Thyroid gland (tissue), 4 donors: ENCODE results near the gene BTBD6. TPM values are rescaled to one million over a fixed set of nuclear protein-coding genes. Genes with fewer than 3 reads are reported as not detected.

Source experiments
- DNase-seq, 2 donors: peaks; one replicate each; pipeline ENCODE4 v3.0.0-alpha.2; 2019
- H3K27ac ChIP-seq, 3 donors: fragments of 200-600 bp; sonication (generic); 1 replicate in 2 of 3; 2 replicates in 1 of 3; pipeline ENCODE4 v1.5.1; 2016 to 2019; ENCODE audit warnings: mild to moderate bottlenecking in 1 of 3, moderate library complexity in 1 of 3
- H3K27me3 ChIP-seq: fragments of 200-600 bp; sonication (generic); one replicate; pipeline ENCODE4 v1.5.1; 2019
- H3K36me3 ChIP-seq, 2 donors: fragments of 200-600 bp; sonication (generic); one replicate each; pipeline ENCODE4 v1.5.1; 2016 to 2019
- H3K4me1 ChIP-seq, 2 donors: fragments of 200-600 bp; sonication (generic); one replicate each; pipeline ENCODE4 v1.5.1; 2017 to 2019
- H3K4me3 ChIP-seq, 3 donors: fragments of 200-600 bp; sonication (generic); replicated peaks in 1 of 3; 1 replicate in 2 of 3; 2 replicates in 1 of 3; pipeline ENCODE4 v1.5.1; 2016; ENCODE audit warnings: mild to moderate bottlenecking in 1 of 3
- H3K9me3 ChIP-seq: fragments of 200-600 bp; sonication (generic); one replicate; pipeline ENCODE4 v1.5.1; 2017
- POLR2A ChIP-seq, 2 donors: fragments of 450-650 bp; IDR thresholded peaks; one replicate each; pipeline ENCODE4 v1.6.1; 2017; ENCODE audit warnings: antibody characterized with exemption in 2 of 2, mild to moderate bottlenecking in 2 of 2, moderate library complexity in 1 of 2
- WGBS, 2 donors: methylation state at CpG; one replicate each; pipeline ENCODE4 v1.1.5; 2017; 5-methylcytosine and 5-hydroxymethylcytosine counted together
- intact Hi-C: fragments of 100-400 bp; cut with DNase I; formaldehyde crosslinking; loops from one replicate; pipeline ENCODE4 v1.15.1; 2023
- total RNA-seq, 4 donors: library from RNA; depleted of rRNA; stranded (reverse); fragments of >200 nt; gene quantifications; one replicate each; pipeline ENCODE4 v1.2.3, GENCODE V29; 2016
- TF ChIP-seq, protein P1 (sequence below), 6 experiments: fragments of 200-600 bp in 3 of 6; fragments of 450-650 bp in 3 of 6; sonication (generic) in 3 of 6; IDR thresholded peaks; one replicate each; pipeline ENCODE4 v1.5.1; 2016 to 2019; ENCODE audit warnings: antibody characterized with exemption in 6 of 6, mild to moderate bottlenecking in 2 of 6, inconsistent platforms in 1 of 6, moderate library complexity in 1 of 6

BTBD6 gene
- 10 to 100 TPM; 35.9 to 58.2 (median 44.2) TPM for total RNA-seq

DNA sequence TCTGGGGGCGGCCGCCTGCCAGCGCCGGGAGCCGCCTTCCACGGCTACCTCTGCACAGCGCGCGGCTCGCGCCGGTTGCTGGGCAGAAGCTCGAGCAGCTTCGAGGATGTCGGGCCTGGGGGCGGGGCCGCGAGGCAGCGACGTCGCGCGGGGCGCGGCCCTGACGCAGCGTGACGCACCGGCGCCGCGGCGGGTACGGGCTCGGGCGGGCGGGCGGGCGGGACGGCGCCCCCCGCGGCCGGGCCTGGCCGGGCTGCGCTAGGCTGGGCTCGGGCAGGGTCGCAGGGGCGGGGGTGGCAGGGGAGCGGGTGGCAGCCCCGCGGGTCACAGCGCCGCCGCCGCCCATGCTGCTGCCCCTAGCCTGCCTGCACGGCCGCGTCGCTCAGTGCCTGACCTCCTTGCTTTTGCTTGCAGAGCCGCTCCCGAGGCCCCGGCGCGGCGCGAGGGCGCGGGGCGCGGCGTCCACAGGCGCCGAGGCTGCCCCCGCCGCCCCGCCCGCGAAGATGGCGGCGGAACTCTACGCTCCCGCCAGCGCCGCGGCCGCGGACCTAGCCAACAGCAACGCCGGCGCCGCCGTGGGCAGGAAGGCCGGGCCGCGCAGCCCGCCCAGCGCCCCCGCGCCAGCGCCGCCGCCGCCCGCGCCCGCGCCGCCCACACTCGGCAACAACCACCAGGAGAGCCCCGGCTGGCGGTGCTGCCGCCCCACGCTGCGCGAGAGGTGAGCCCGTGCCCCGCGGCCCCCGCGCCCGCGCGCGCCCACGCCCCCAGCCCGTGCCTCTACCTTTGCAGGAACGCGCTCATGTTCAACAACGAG lies at the start of gene BTBD6:
TSS of gene BTBD6 (plus strand) at position 166 of the 814 bp plus-strand sequence. CDS start at position 345, 179 bp downstream.
- TF ChIP-seq, protein P1, sequence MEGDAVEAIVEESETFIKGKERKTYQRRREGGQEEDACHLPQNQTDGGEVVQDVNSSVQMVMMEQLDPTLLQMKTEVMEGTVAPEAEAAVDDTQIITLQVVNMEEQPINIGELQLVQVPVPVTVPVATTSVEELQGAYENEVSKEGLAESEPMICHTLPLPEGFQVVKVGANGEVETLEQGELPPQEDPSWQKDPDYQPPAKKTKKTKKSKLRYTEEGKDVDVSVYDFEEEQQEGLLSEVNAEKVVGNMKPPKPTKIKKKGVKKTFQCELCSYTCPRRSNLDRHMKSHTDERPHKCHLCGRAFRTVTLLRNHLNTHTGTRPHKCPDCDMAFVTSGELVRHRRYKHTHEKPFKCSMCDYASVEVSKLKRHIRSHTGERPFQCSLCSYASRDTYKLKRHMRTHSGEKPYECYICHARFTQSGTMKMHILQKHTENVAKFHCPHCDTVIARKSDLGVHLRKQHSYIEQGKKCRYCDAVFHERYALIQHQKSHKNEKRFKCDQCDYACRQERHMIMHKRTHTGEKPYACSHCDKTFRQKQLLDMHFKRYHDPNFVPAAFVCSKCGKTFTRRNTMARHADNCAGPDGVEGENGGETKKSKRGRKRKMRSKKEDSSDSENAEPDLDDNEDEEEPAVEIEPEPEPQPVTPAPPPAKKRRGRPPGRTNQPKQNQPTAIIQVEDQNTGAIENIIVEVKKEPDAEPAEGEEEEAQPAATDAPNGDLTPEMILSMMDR (IDR thresholded peaks at IDR 0.05) = peak in 1 of 6 experiments; percentile 13
- TF ChIP-seq POLR2A (IDR thresholded peaks at IDR 0.05) = peak in 1 of 2 donors; percentile 52
- no peaks in the 10 kb centered on the region for H3K27me3 ChIP-seq
- H3K36me3 ChIP-seq = peaks cover 4 to 6% of the 10 kb centered on the region in 2 donors
- H3K4me1 ChIP-seq = peaks cover 11 to 14% of the 10 kb centered on the region in 2 donors
- H3K27ac ChIP-seq = peak within 1 kb of the TSS in 2 of 3 donors; percentile 59 to 75
- WGBS, 2 donors = 0% methylated on average over 1 to 3 of the region's 130 CpGs
- H3K4me3 ChIP-seq = peak within 1 kb of the TSS in 2 of 3 donors; percentile 21 to 34
- H3K9me3 ChIP-seq = no peaks in the 10 kb centered on the region
- DNase-seq = peak; percentile 87 to 88
- intact Hi-C loops = no loop called here

DNA sequence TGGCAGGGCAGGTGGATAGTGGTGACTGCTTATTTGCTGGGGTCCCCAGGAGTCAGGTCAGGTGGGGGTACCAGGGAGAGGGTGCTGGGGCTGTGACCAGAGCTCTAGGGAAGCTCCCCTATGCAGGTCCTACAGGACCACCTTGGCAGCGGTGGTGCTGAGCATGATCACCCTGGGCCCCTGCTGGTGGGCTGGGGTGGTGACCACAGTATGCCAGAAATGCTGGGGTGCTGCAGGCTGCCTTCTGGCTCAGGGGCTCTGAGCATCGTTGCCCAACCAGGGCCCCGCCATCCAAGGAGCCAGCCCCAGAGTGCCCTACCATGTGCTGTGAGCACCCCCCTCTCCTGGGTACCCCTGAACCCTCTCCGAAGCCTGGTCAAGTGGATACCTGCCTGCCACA lies 49.7 kb upstream of the BTBD6 start:
- Histone ChIP-seq H3K36me3 (no peaks in the 10 kb centered on the region), H3K4me1 (peaks cover 13 to 59% of the 10 kb centered on the region in 2 donors), H3K27ac (peak overlapping the region in 1 of 3 donors; percentile 28), H3K9me3 (no peaks in the 10 kb centered on the region), H3K4me3 (no peak overlapping the region), H3K27me3 (no peaks in the 10 kb centered on the region)
- TF ChIP-seq POLR2A (IDR thresholded peaks at IDR 0.05) = no peak
- TF ChIP-seq, protein P1 (IDR thresholded peaks at IDR 0.05) = no peak
- 75 to 78% methylated on average over 4 of the region's 4 CpGs for WGBS, 2 donors
- intact Hi-C loops = no loop called here
- no peak for DNase-seq

DNA sequence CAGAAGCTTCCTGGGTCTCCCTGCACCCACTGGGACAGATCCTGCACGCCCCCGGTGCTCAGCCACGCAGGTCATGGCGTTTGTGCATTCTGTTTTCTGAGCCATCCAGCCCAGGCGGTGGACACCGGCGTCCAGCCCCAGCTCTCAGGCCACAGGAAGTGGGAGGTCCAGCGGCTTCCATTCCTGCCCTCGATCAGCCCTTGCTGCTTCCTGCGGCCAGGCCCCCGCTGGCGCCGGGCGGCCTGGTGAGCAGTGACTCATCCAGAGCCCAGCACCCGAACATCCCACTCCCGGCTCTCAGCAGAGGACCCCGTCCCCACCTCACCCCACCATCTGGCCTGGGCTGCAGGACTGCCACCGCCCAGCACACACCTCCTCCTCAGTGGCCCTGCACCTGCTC lies 49.2 kb upstream of the BTBD6 start:
- H3K4me1 ChIP-seq = peaks cover 18 to 60% of the 10 kb centered on the region in 2 donors
- H3K27ac ChIP-seq = no peak overlapping the region
- H3K27me3 ChIP-seq = no peaks in the 10 kb centered on the region
- H3K9me3 ChIP-seq = no peaks in the 10 kb centered on the region
- no peak for TF ChIP-seq POLR2A (IDR thresholded peaks at IDR 0.05)
- TF ChIP-seq, protein P1 (IDR thresholded peaks at IDR 0.05) = no peak
- no peaks in the 10 kb centered on the region for H3K36me3 ChIP-seq
- 55 to 78% methylated on average over 14 of the region's 18 CpGs for WGBS, 2 donors
- no peak overlapping the region for H3K4me3 ChIP-seq
- DNase-seq = no peak
- intact Hi-C loops = no loop called here

DNA sequence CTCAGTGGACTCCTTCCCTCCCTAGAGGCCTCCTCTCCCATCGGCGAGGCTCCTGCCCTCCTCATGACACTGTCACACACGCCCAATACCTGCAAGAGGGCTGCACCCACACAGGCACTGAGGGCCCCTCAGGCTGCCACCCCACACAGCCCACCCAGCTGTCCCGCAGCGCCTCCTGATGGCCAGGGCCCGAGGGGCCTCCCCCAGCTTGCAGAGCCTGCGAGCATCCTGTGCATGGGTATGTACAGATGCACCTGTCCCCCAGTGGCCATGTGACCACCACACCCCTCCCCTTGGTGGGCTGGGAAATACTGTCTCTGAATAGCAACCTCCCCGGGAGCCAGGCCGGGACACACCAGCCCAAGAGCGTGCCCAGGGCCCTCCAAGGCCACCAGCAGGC lies 48.3 kb upstream of the BTBD6 start:
- H3K4me1 ChIP-seq = peaks cover 25 to 60% of the 10 kb centered on the region in 2 donors
- no peaks in the 10 kb centered on the region for H3K36me3 ChIP-seq
- no peak overlapping the region for H3K4me3 ChIP-seq
- TF ChIP-seq, protein P1 (IDR thresholded peaks at IDR 0.05) = no peak
- no peak for TF ChIP-seq POLR2A (IDR thresholded peaks at IDR 0.05)
- no peak overlapping the region for H3K27ac ChIP-seq
- no peaks in the 10 kb centered on the region for H3K9me3 ChIP-seq
- H3K27me3 ChIP-seq = no peaks in the 10 kb centered on the region
- 74 to 79% methylated on average over 8 to 9 of the region's 10 CpGs for WGBS, 2 donors
- DNase-seq = no peak
- intact Hi-C loops = loop anchor here (5.0 kb wide), 1 partner anchor 82 kb away; no protein-coding TSS in a partner anchor

DNA sequence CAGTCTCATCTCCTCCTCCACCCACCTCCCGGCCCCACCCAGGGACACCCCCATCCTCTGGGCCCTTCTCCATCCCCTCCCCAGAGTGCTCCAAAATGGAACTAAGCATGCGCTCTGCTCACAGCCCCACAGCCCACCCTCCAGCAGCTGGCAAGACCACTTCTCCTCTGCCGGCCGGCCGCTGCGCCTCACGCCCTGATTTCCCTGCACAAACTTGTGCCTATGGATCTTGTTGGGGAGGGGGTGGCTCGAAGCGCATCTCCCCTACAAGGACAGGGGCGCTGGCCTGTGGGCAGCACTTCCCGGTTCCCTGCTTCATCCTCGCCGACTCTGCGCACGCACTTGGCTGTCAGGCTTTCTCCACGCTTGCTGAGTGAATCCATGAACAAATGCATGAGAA lies 47.7 kb upstream of the BTBD6 start:
- DNase-seq = no peak
- intact Hi-C loops = loop anchor here (5.0 kb wide), 1 partner anchor 82 kb away; no protein-coding TSS in a partner anchor

More for the DNA sequence above, 47.7 kb upstream of the BTBD6 start:
- no peaks in the 10 kb centered on the region for H3K27me3 ChIP-seq
- H3K4me3 ChIP-seq = no peak overlapping the region
- WGBS, 2 donors = 71 to 83% methylated on average over 15 to 16 of the region's 16 CpGs
- H3K27ac ChIP-seq = no peak overlapping the region
- H3K36me3 ChIP-seq = no peaks in the 10 kb centered on the region
- H3K9me3 ChIP-seq = no peaks in the 10 kb centered on the region
- peaks cover 31 to 64% of the 10 kb centered on the region in 2 donors for H3K4me1 ChIP-seq
- TF ChIP-seq, protein P1 (IDR thresholded peaks at IDR 0.05) = no peak
